HCT116 (cell line): Measurements from ENCODE around the gene TTLL3. TPM values are rescaled to one million over a fixed set of nuclear protein-coding genes. Genes with fewer than 3 reads are reported as not detected.

Experiments used
- ATAC-seq: fragments of 200-7000 bp; cut with Tn5 transposase; 2 replicates; pipeline ENCODE4 v1.9.1; 2020; ENCODE audit warnings: mild to moderate bottlenecking, moderate library complexity
- BruUV-seq: library from RNA; stranded (reverse); fragments of 400-500 nt; replicated peaks from 2 replicates; lab custom pipeline; 2021; lab: Mats Ljungman, UMichigan
- CTCF ChIA-PET: fragments of 300-600 bp; sonication (Branson Sonifier 250); formaldehyde crosslinking; loops from one replicate; lab custom pipeline; 2021; ENCODE audit warnings: antibody characterized with exemption; lab: Charles Lee
- POLR2A ChIA-PET: fragments of 300-600, 350-600 bp; sonication (Branson Sonifier 250); formaldehyde crosslinking; loops from one replicate; lab custom pipeline; 2021; ENCODE audit warnings: antibody characterized with exemption; lab: Charles Lee
- RAD21 ChIA-PET, 2 experiments: fragments of 300-600 bp; sonication (Branson Sonifier 250); formaldehyde crosslinking; loops; one replicate each; lab custom pipeline; 2023; ENCODE audit warnings: low total read pairs in 2 of 2; ENCODE audit not compliant: uncharacterized antibody in 2 of 2, unreplicated experiment in 2 of 2, low non-redundant PET in 1 of 2; lab: Charles Lee
- DNase-seq: peaks from one replicate; pipeline ENCODE4 v3.0.0-alpha.2; 2010; ENCODE audit warnings: low read depth, low spot score
- H2AFZ ChIP-seq: fragments of 200-600 bp; shearing (Covaris generic), sonication (generic); 2 replicates; pipeline ENCODE4 v1.6.1; 2017; ENCODE audit warnings: low read depth, mixed run types, mixed read lengths, antibody characterized with exemption, low read length; ENCODE audit not compliant: poor library complexity, severe bottlenecking
- H3K27ac ChIP-seq: 2 replicates; pipeline ENCODE4 v1.5.1; 2012; ENCODE audit warnings: low read depth, low read length
- H3K27me3 ChIP-seq: fragments of 200-600 bp; sonication (generic); 2 replicates; pipeline ENCODE4 v1.6.1; 2016; ENCODE audit warnings: mixed run types, low read length, mixed read lengths; ENCODE audit not compliant: insufficient read depth
- H3K36me3 ChIP-seq, 2 experiments: fragments of 200-500 bp in 1 of 2; fragments of 200-600 bp in 1 of 2; sonication (Bioruptor generic) in 1 of 2; sonication (generic) in 1 of 2; 2 replicates each; pipeline versions ENCODE4 v1.5.1 to v1.6.1; 2014 to 2016; ENCODE audit warnings: low read length in 2 of 2, inconsistent platforms in 1 of 2, mixed read lengths in 1 of 2, mixed run types in 1 of 2; ENCODE audit not compliant: insufficient read depth in 2 of 2, control insufficient read depth in 1 of 2
- H3K4me1 ChIP-seq, 2 experiments: fragments of 200-600 bp in 1 of 2; sonication (generic) in 1 of 2; 2 replicates each; pipeline versions ENCODE4 v1.5.1 to v1.6.1; 2012 to 2017; ENCODE audit warnings: low read length in 2 of 2, inconsistent platforms in 1 of 2, mild to moderate bottlenecking in 1 of 2, mixed read lengths in 1 of 2, mixed run types in 1 of 2, moderate library complexity in 1 of 2; ENCODE audit not compliant: insufficient read depth in 2 of 2, control insufficient read depth in 1 of 2
- H3K4me2 ChIP-seq: fragments of 200-600 bp; sonication (generic); 2 replicates; pipeline ENCODE4 v1.6.1; 2017; ENCODE audit warnings: mixed run types, low read length, mixed read lengths
- H3K4me3 ChIP-seq, 2 experiments: fragments of 200-600 bp in 1 of 2; sonication (generic) in 1 of 2; replicated peaks in 1 of 2; 2 replicates each; pipeline ENCODE4 v1.5.1; 2011 to 2016; ENCODE audit warnings: low read length in 2 of 2, control low read depth in 1 of 2, low read depth in 1 of 2, mild to moderate bottlenecking in 1 of 2, mixed read lengths in 1 of 2, mixed run types in 1 of 2
- H3K79me2 ChIP-seq: fragments of 200-600 bp; sonication (generic); 2 replicates; pipeline ENCODE4 v1.6.1; 2017; ENCODE audit warnings: mild to moderate bottlenecking, mixed run types, low read length, moderate library complexity, mixed read lengths; ENCODE audit not compliant: insufficient read depth
- H3K9ac ChIP-seq: fragments of 200-600 bp; sonication (generic); 2 replicates; pipeline ENCODE4 v1.6.1; 2016; ENCODE audit warnings: low read length, mixed read lengths
- H3K9me2 ChIP-seq: fragments of 200-600 bp; sonication (generic), shearing (Covaris generic); 2 replicates; pipeline ENCODE4 v1.6.1; 2017; ENCODE audit warnings: mixed run types, mild to moderate bottlenecking, moderate library complexity; ENCODE audit not compliant: insufficient read depth
- H3K9me3 ChIP-seq, 2 experiments: fragments of 200-500 bp in 1 of 2; fragments of 200-600 bp in 1 of 2; sonication (Bioruptor generic) in 1 of 2; sonication (generic) in 1 of 2; 2 replicates each; pipeline ENCODE4 v1.6.1; 2014 to 2017; ENCODE audit warnings: low read length in 2 of 2, mixed read lengths in 2 of 2, inconsistent platforms in 1 of 2, low read depth in 1 of 2, mild to moderate bottlenecking in 1 of 2, mixed run types in 1 of 2, moderate library complexity in 1 of 2; ENCODE audit not compliant: control insufficient read depth in 1 of 2, insufficient read depth in 1 of 2
- H4K20me1 ChIP-seq: fragments of 200-600 bp; sonication (generic), shearing (Covaris generic); 2 replicates; pipeline ENCODE4 v1.6.1; 2017; ENCODE audit warnings: mixed run types, mild to moderate bottlenecking, moderate library complexity; ENCODE audit not compliant: insufficient read depth
- ATF3 ChIP-seq: IDR thresholded peaks from 2 replicates; pipeline ENCODE4 v1.6.1; 2012
- EZH2phosphoT487 ChIP-seq: fragments of 200-600 bp; IDR thresholded peaks from 2 replicates; pipeline ENCODE4 v1.6.1; 2018; ENCODE audit warnings: antibody characterized with exemption, borderline replicate concordance
- FOSL1 ChIP-seq: IDR thresholded peaks from 2 replicates; pipeline ENCODE4 v1.6.1; 2012; ENCODE audit warnings: low read depth
- POLR2AphosphoS5 ChIP-seq: IDR thresholded peaks from 2 replicates; pipeline ENCODE4 v1.6.1; 2011; ENCODE audit warnings: mild to moderate bottlenecking, low read depth, low read length, moderate library complexity
- REST ChIP-seq: IDR thresholded peaks from 2 replicates; pipeline ENCODE4 v1.6.1; 2012; ENCODE audit warnings: low read depth
- SRF ChIP-seq: IDR thresholded peaks from 2 replicates; pipeline ENCODE4 v1.6.1; 2012; ENCODE audit warnings: low read depth
- ZFX ChIP-seq: fragments of 450-650 bp; IDR thresholded peaks from 2 replicates; pipeline ENCODE4 v1.6.1; 2017
- ZNF274 ChIP-seq: fragments of 200-500 bp; sonication (Bioruptor generic); IDR thresholded peaks from 2 replicates; pipeline ENCODE4 v1.6.1; 2014; ENCODE audit warnings: mild to moderate bottlenecking, low read depth, low read length, inconsistent platforms
- intact Hi-C: fragments of 100-400 bp; cut with micrococcal nuclease; formaldehyde crosslinking; loops from 2 replicates; pipeline ENCODE4 v1.10.0; 2022
- total RNA-seq: library from RNA; stranded (reverse); gene quantifications from one replicate; pipeline ENCODE4 v1.2.1, GENCODE V29; 2021; ENCODE audit not compliant: unreplicated experiment

Gene TTLL3
- total RNA-seq, 1 experiment from 2014 or later: 40.3 TPM

GRCh38 chr3:9779721-9780457, 30.2 kb upstream of the TTLL3 start:
- BruUV-seq: no TSS peak
- Histone ChIP-seq H4K20me1 (no peaks in the 10 kb centered on the region), H3K27me3 (no peaks in the 10 kb centered on the region), H3K9me2 (no peaks in the 10 kb centered on the region), H3K36me3 (peaks cover 6 to 13% of the 10 kb centered on the region in 2 experiments; a peak in 3 of 4 replicates), H3K4me3 (no peak overlapping the region), H3K9ac (no peak overlapping the region), H3K4me2 (no peak overlapping the region), H3K27ac (no peak overlapping the region), H3K79me2 (no peaks in the 10 kb centered on the region), H3K9me3 (no peaks in the 10 kb centered on the region), H3K4me1 (peaks cover 0 to 11% of the 10 kb centered on the region in 2 experiments; a peak in 1 of 4 replicates), H2AFZ (no peak overlapping the region)
- no peak for ATAC-seq
- ChIA-PET CTCF (no interaction called here), POLR2A (no interaction called here), RAD21 (no interaction called here)
- intact Hi-C loops: no loop called here
- TF ChIP-seq ZNF274 (no peak), SRF (no peak), FOSL1 (no peak), REST (no peak), POLR2AphosphoS5 (no peak), EZH2phosphoT487 (no peak), ATF3 (no peak), ZFX (no peak)
- DNase-seq: no peak
